ENCODE measurements around the gene CAMTA1.
A peak's percentile ranks its signal among the peaks of the same experiment; 100 is the strongest.
"Not testable (repeated sequence)": the region's sequence is repeated elsewhere in the genome, so short reads cannot be mapped to it uniquely, and the experiment has no call there.

Gene CAMTA1

DNA sequence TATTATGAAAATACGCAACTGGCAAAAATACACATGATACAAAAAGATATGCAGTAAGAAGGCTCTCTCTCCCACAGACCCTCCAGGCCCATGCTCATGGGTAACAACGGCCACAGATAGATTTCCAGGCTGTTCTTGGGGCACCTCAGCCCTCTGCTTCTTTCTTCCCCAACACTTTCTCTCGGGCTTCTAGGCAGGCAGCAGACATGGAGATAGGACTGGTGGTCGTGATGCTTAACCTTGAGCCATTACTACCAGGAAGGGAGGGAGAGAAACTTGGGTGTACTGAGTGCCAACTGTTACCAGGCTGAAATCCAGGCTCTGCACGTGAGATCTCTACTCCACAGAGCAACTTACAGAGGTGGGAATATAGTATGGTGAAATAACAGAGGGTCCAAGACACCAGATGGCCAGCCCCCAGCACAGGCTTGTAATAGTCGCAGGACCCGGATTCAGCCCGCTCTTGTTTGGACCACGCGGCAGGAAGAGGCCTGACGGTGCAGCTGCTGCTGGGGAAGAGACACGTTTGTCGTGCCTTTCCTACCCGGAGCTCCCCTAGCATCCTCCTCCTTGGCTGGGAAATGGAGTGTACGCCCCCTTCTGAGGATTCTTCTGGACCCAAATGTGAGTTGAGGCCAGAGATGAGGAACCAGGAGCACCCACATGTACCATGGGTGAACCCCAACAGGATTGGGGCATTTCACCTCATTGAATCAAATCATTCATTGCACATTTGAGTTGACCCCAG lies 544.8 kb downstream of the CAMTA1 start:
- POLR2A ChIA-PET = no interaction called here
- DNase-seq (ENCODE audit: extremely low spot score) = no peak
- CTCF ChIA-PET = no interaction called here
- no peak for TF ChIP-seq ELF4 (IDR thresholded peaks at IDR 0.05)

DNA sequence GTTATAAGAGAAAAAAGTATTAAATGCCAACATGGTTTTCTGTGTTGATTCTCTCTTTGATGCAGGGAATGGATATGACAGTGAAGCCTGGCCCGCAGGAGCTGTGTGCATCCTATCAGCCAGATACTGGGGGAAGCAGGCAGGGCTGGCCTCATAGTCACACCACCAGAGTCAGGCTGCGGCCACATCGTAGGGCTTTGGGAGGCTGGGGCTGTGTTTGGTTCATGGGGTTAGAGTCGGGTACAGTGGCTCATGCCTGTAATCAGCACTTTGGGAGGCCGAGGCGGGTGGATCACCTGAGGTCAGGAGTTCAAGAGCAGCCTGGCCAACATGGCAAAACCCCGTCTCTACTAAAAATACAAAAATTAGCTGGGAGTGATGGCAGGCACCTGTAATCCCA lies 545.5 kb downstream of the CAMTA1 start:
- CTCF ChIA-PET = interaction anchor here (0.6 kb wide), 1 partner anchor 232 kb away, joined by 8 read pairs; no protein-coding TSS in a partner anchor
- DNase-seq (ENCODE audit: extremely low spot score); POLR2A ChIA-PET: not testable (repeated sequence)

DNA sequence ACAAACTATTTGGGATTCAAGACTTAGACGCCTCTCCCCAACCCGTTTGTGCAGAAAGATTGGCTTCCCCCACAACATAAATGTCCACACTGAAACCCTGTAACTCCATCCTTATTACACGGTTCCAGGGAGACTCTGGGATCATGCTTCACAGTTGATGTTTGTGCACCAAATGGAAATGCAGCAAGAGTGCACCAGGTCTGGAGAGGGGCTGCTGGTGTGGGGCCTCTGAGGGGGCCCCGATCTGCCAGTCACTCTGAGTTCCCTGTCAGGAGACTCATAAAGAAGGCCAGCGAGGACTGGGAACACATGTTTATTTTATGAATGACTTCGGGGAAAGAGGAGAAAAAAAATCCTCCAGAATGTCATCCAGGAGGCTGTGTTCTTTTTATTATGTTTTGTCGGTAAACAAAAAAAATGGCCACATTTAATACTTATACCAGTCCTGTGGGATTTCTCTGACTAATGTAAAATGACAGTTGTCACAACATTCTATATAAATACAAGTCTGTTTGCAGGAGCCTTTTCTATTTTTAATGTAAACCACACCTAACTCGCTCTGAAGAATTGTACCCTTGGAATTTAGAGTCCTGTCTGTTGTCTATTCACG lies 546.8 kb downstream of the CAMTA1 start:
- no peak for TF ChIP-seq LEF1 (IDR thresholded peaks at IDR 0.05; ENCODE audit: borderline replicate concordance)
- TF ChIP-seq FOXA1 (IDR thresholded peaks at IDR 0.05) = no peak
- TF ChIP-seq ELF4 (IDR thresholded peaks at IDR 0.05) = no peak
- no peak for TF ChIP-seq SP1 (IDR thresholded peaks at IDR 0.05)
- TF ChIP-seq, protein P1, sequence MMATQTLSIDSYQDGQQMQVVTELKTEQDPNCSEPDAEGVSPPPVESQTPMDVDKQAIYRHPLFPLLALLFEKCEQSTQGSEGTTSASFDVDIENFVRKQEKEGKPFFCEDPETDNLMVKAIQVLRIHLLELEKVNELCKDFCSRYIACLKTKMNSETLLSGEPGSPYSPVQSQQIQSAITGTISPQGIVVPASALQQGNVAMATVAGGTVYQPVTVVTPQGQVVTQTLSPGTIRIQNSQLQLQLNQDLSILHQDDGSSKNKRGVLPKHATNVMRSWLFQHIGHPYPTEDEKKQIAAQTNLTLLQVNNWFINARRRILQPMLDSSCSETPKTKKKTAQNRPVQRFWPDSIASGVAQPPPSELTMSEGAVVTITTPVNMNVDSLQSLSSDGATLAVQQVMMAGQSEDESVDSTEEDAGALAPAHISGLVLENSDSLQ (IDR thresholded peaks at IDR 0.05) = no peak
- no peak for TF ChIP-seq SUZ12 (IDR thresholded peaks at IDR 0.05)
- POLR2A ChIA-PET = no interaction called here
- no peak for DNase-seq (ENCODE audit: extremely low spot score)
- CTCF ChIA-PET = no interaction called here

DNA sequence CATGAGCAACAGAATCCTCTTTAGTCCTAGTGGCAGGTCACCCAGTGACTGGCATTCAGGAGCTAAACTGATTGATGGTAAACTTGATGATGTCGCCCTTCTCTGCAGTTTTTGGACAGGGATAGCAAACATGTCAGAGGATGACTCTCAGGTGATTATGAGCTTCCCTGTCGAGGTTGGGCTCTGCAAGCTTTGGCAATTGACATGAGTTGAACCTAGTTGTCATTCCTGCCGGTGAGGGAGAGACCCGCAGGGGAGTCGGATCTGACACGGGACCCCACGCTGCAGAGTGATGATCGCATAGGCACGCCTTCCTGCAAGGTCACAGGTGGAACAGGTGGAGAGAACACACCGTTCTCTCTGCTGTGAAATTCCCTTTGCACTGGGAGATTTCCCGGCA lies 547.8 kb downstream of the CAMTA1 start:
- CTCF ChIA-PET = no interaction called here
- POLR2A ChIA-PET = no interaction called here
- no peak for TF ChIP-seq CTBP1 (IDR thresholded peaks at IDR 0.05; ENCODE audit: borderline replicate concordance)
- TF ChIP-seq L3MBTL2 (conservative IDR thresholded peaks at IDR 0.05) = no peak
- no peak for TF ChIP-seq FOXM1 (IDR thresholded peaks at IDR 0.05; ENCODE audit: borderline replicate concordance)
- no peak for TF ChIP-seq ZNF384 (IDR thresholded peaks at IDR 0.05)
- TF ChIP-seq SP1 (IDR thresholded peaks at IDR 0.05) = no peak
- no peak for TF ChIP-seq SUZ12 (IDR thresholded peaks at IDR 0.05)
- no peak for TF ChIP-seq ELF4 (IDR thresholded peaks at IDR 0.05)
- TF ChIP-seq FOXA1 (IDR thresholded peaks at IDR 0.05) = no peak
- no peak for TF ChIP-seq TARDBP (IDR thresholded peaks at IDR 0.05)
- no peak for TF ChIP-seq BHLHE40 (IDR thresholded peaks at IDR 0.05; ENCODE audit: borderline replicate concordance)
- TF ChIP-seq FOXK2 (IDR thresholded peaks at IDR 0.05) = no peak
- TF ChIP-seq ARNT (IDR thresholded peaks at IDR 0.05) = no peak
- no peak for TF ChIP-seq LEF1 (IDR thresholded peaks at IDR 0.05; ENCODE audit: borderline replicate concordance)
- TF ChIP-seq NFRKB (IDR thresholded peaks at IDR 0.05) = no peak
- TF ChIP-seq, protein P1 (IDR thresholded peaks at IDR 0.05) = no peak
- no peak for DNase-seq (ENCODE audit: extremely low spot score)

DNA sequence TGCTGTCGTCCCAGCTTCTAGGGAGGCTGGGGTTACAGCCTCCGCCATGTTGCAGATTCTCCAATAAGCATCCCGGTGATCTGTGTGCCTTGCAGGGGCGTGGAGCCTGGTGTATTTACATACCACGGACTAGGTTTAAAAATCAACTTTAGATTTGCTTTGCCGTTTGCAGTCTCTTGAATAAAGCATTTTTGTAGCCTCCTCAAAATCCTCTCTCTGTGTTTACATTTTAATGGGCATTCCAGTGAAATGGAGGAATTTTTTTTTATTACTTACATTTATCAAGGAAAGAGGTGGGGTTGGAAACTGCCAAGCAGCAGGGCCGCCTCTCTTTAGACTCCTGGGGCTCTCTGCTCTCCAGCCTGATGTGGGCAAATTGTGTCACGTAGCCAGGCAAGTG lies 548.4 kb downstream of the CAMTA1 start:
- TF ChIP-seq NFRKB (IDR thresholded peaks at IDR 0.05) (no peak), CTBP1 (IDR thresholded peaks at IDR 0.05; ENCODE audit: borderline replicate concordance) (no peak), LEF1 (IDR thresholded peaks at IDR 0.05; ENCODE audit: borderline replicate concordance) (no peak), ZNF384 (IDR thresholded peaks at IDR 0.05) (no peak), ELF4 (IDR thresholded peaks at IDR 0.05) (no peak), FOXA1 (IDR thresholded peaks at IDR 0.05) (no peak), SUZ12 (IDR thresholded peaks at IDR 0.05) (no peak)
- ChIA-PET POLR2A (no interaction called here), CTCF (interaction anchor here (1.2 kb wide), 1 partner anchor 159 kb away, joined by 7 read pairs; no protein-coding TSS in a partner anchor)
- DNase-seq (ENCODE audit: extremely low spot score) = no peak

DNA sequence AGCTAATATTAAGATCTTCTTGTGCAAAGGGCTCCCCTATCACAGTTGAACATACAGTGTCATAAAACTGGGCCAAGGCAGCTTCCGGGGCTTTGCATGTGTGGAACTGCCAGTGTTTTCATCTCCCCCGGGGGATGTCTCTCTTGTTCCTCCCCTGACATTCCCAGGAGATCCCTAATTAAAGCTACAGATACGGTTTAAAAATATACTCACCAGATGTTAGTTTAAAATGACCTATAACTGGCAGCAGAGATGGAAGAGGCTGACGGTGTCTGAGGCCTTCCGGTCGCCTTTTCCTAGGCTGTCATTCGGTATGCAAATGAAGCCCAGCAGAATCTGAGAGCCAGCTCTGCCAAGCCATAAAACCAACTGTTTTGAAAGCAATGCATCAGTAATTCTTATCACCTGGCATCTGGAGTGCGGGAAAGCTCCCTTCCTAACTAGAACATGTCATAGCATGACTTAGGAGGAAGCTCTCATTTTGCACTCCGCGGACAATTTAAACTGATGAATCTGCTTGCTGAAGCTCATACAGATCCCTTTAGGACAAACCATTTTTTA lies 549.3 kb downstream of the CAMTA1 start:
- POLR2A ChIA-PET = interaction anchor here (1.0 kb wide), 1 partner anchor 9 kb away, joined by 3 read pairs; no protein-coding TSS in a partner anchor
- peak; percentile 14 for DNase-seq (ENCODE audit: extremely low spot score)
- CTCF ChIA-PET = interaction anchor here (1.2 kb wide), 1 partner anchor 158 kb away, joined by 7 read pairs; no protein-coding TSS in a partner anchor
- TF ChIP-seq FOXM1 (IDR thresholded peaks at IDR 0.05; ENCODE audit: borderline replicate concordance) (no peak), SUZ12 (IDR thresholded peaks at IDR 0.05) (no peak), CTBP1 (IDR thresholded peaks at IDR 0.05; ENCODE audit: borderline replicate concordance) (no peak), HDGF (IDR thresholded peaks at IDR 0.05; ENCODE audit: borderline replicate concordance) (no peak), ELF4 (IDR thresholded peaks at IDR 0.05) (no peak), L3MBTL2 (conservative IDR thresholded peaks at IDR 0.05) (no peak), BHLHE40 (IDR thresholded peaks at IDR 0.05; ENCODE audit: borderline replicate concordance) (no peak)

DNA sequence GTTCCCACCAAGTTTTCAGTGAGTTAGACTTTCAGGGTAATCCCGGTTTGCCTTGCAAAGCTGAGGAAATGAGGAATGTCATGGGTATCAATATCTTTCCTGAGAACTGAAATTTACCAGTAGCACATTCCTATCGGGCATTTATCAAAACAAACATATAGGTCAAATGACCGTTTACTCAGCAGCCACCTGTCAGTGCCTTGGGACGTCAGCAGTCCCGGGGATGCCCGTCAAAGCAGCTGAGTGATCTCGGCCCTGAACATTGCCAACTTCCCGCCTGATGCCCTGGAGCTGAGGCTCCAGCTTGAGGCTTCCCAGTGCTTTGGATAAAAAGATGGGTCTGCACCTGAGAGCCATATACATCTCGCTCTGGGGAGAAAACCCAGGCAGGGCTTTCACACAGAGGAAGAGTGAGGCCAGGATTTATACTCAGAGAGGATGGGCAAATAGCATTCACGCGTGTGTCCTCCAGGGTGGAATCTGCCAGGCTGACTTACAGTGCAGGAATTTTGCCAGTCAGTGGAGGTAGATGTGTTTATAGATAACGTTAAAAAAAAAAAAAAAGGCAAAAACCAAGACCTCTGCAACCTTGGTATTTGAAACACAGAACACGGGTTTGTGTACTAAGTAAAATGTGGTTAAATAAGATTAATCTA lies 550.1 kb downstream of the CAMTA1 start:
- POLR2A ChIA-PET = interaction anchor here (1.0 kb wide), 1 partner anchor 9 kb away, joined by 3 read pairs; no protein-coding TSS in a partner anchor
- CTCF ChIA-PET = no interaction called here
- DNase-seq (ENCODE audit: extremely low spot score) = no peak
- TF ChIP-seq LEF1 (IDR thresholded peaks at IDR 0.05; ENCODE audit: borderline replicate concordance) (no peak), FOXA1 (IDR thresholded peaks at IDR 0.05) (no peak), TARDBP (IDR thresholded peaks at IDR 0.05) (no peak), BHLHE40 (IDR thresholded peaks at IDR 0.05; ENCODE audit: borderline replicate concordance) (no peak), FOXM1 (IDR thresholded peaks at IDR 0.05; ENCODE audit: borderline replicate concordance) (no peak), CTBP1 (IDR thresholded peaks at IDR 0.05; ENCODE audit: borderline replicate concordance) (no peak), FOXK2 (IDR thresholded peaks at IDR 0.05) (no peak), ARNT (IDR thresholded peaks at IDR 0.05) (no peak), ELF4 (IDR thresholded peaks at IDR 0.05) (no peak), SP1 (IDR thresholded peaks at IDR 0.05) (no peak), L3MBTL2 (conservative IDR thresholded peaks at IDR 0.05) (no peak), SUZ12 (IDR thresholded peaks at IDR 0.05) (no peak), HDGF (IDR thresholded peaks at IDR 0.05; ENCODE audit: borderline replicate concordance) (no peak), ZNF384 (IDR thresholded peaks at IDR 0.05) (no peak), NFRKB (IDR thresholded peaks at IDR 0.05) (no peak)
- TF ChIP-seq, protein P1 (IDR thresholded peaks at IDR 0.05) = no peak
